ENCODE results near the gene LARGE1.

GRCh38 chr22:33272871-33273270 lies 647.4 kb downstream of the LARGE1 start:
- TF ChIP-seq CTCF (IDR thresholded peaks at IDR 0.05) (no peak), POLR2A (IDR thresholded peaks at IDR 0.05) (no peak)
